Panc1 (cell line): ENCODE results near the gene TMEM132C. TPM values are rescaled to one million over a fixed set of nuclear protein-coding genes. Genes with fewer than 3 reads are reported as not detected.

ENCODE experiments used
- ATAC-seq: fragments of 200-7000 bp; cut with Tn5 transposase; 2 replicates; pipeline ENCODE4 v1.9.1; 2020; ENCODE audit warnings: mild to moderate bottlenecking, moderate library complexity
- BruUV-seq: library from RNA; stranded (reverse); fragments of 400-500 nt; replicated peaks from 2 replicates; lab custom pipeline; 2021; lab: Mats Ljungman, UMichigan
- CTCF ChIA-PET: fragments of 300-600 bp; sonication (Branson Sonifier 250); formaldehyde crosslinking; loops from one replicate; lab custom pipeline; 2022; ENCODE audit warnings: antibody characterized with exemption; lab: Charles Lee
- POLR2A ChIA-PET: fragments of 300-600 bp; sonication (Branson Sonifier 250); formaldehyde crosslinking; loops from one replicate; lab custom pipeline; 2022; ENCODE audit warnings: antibody characterized with exemption; lab: Charles Lee
- DNase-seq: peaks from one replicate; pipeline ENCODE4 v3.0.0-alpha.2; 2010; ENCODE audit warnings: low read depth, low spot score
- H3K27ac ChIP-seq: 2 replicates; pipeline ENCODE4 v1.5.1; 2011; ENCODE audit warnings: mild to moderate bottlenecking, low read length, inconsistent platforms
- H3K27me3 ChIP-seq: fragments of 200-500 bp; sonication (Bioruptor generic); 2 replicates; pipeline ENCODE4 v1.6.0; 2014; ENCODE audit warnings: low read length, inconsistent platforms; ENCODE audit not compliant: control insufficient read depth, insufficient read depth
- H3K36me3 ChIP-seq: fragments of 200-500 bp; sonication (Bioruptor generic); 2 replicates; pipeline ENCODE4 v1.5.1; 2014; ENCODE audit warnings: inconsistent platforms, mild to moderate bottlenecking, low read length, moderate library complexity; ENCODE audit not compliant: control insufficient read depth, insufficient read depth
- H3K4me1 ChIP-seq: 2 replicates; pipeline ENCODE4 v1.5.1; 2011; ENCODE audit warnings: inconsistent platforms, mild to moderate bottlenecking, low read length, moderate library complexity; ENCODE audit not compliant: control insufficient read depth, insufficient read depth
- H3K4me3 ChIP-seq, 2 experiments: 2 replicates each; pipeline ENCODE4 v1.5.1; 2011 to 2012; ENCODE audit warnings: low read depth in 2 of 2, low read length in 2 of 2, mild to moderate bottlenecking in 2 of 2, inconsistent platforms in 1 of 2, moderate library complexity in 1 of 2
- H3K9me3 ChIP-seq: fragments of 200-500 bp; sonication (Bioruptor generic); 2 replicates; pipeline ENCODE4 v1.5.1; 2014; ENCODE audit warnings: low read depth, mild to moderate bottlenecking, inconsistent platforms, low read length, moderate library complexity; ENCODE audit not compliant: control insufficient read depth, insufficient read depth
- POLR2AphosphoS5 ChIP-seq: IDR thresholded peaks from 2 replicates; pipeline ENCODE4 v1.6.1; 2012; ENCODE audit warnings: mild to moderate bottlenecking, low read depth, low read length, moderate library complexity
- SIN3A ChIP-seq: IDR thresholded peaks from 2 replicates; pipeline ENCODE4 v1.6.1; 2012; ENCODE audit warnings: low read depth, mild to moderate bottlenecking, low read length, moderate library complexity, borderline replicate concordance; ENCODE audit not compliant: insufficient read depth
- TCF7L2 ChIP-seq: IDR thresholded peaks from 2 replicates; pipeline ENCODE4 v1.6.1; 2011; ENCODE audit warnings: mild to moderate bottlenecking, low read depth, low read length, inconsistent platforms
- in situ Hi-C: cut with HindIII; loops from 2 replicates; pipeline ENCODE4 v1.10.0; 2016; ENCODE audit warnings: low sequenced_read_pairs, low pct_unique_long_range_greater_than_20kb
- intact Hi-C: fragments of 100-400 bp; cut with micrococcal nuclease; formaldehyde crosslinking; loops from one replicate; pipeline ENCODE4 v1.10.0; 2022; ENCODE audit not compliant: unreplicated experiment
- total RNA-seq: library from RNA; stranded (reverse); gene quantifications from one replicate; pipeline ENCODE4 v1.2.1, GENCODE V29; 2021; ENCODE audit not compliant: unreplicated experiment
- TF ChIP-seq, protein P1 (sequence below): fragments of 450-650 bp; IDR thresholded peaks from 2 replicates; pipeline ENCODE4 v1.5.1; 2017; ENCODE audit warnings: mild to moderate bottlenecking
- TF ChIP-seq, protein P2 (sequence below), 2 experiments: IDR thresholded peaks; 2 replicates each; pipeline ENCODE4 v1.6.1; 2011 to 2012; ENCODE audit warnings: low read depth in 2 of 2, control low read depth in 1 of 2, low read length in 1 of 2, mild to moderate bottlenecking in 1 of 2, moderate library complexity in 1 of 2; ENCODE audit not compliant: insufficient read depth in 1 of 2

The TMEM132C gene
- total RNA-seq, 1 experiment from 2014 or later = not detected

DNA sequence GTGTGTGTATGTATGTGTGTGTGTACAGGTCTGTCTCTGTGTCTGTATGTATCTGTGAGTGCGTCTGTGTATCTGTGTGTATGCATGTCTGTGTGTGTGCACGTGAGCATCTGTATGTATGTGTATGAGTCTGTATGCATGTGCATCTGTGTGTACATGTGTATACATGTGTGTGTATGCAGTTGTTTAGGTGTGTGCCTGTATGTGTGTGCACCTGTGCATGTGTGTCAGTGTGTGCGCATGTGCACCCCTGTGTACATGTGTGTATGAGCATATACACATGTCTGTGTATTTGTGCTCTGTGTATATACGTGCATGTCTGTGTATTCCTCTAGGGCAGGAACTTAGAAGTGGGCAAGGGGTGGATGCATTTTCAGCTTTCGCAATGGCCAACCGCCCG is 116.0 kb downstream of the TMEM132C start:
- TF ChIP-seq TCF7L2 (no peak), POLR2AphosphoS5 (no peak), SIN3A (no peak)
- TF ChIP-seq, protein P1, sequence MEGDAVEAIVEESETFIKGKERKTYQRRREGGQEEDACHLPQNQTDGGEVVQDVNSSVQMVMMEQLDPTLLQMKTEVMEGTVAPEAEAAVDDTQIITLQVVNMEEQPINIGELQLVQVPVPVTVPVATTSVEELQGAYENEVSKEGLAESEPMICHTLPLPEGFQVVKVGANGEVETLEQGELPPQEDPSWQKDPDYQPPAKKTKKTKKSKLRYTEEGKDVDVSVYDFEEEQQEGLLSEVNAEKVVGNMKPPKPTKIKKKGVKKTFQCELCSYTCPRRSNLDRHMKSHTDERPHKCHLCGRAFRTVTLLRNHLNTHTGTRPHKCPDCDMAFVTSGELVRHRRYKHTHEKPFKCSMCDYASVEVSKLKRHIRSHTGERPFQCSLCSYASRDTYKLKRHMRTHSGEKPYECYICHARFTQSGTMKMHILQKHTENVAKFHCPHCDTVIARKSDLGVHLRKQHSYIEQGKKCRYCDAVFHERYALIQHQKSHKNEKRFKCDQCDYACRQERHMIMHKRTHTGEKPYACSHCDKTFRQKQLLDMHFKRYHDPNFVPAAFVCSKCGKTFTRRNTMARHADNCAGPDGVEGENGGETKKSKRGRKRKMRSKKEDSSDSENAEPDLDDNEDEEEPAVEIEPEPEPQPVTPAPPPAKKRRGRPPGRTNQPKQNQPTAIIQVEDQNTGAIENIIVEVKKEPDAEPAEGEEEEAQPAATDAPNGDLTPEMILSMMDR = no peak
- TF ChIP-seq, protein P2, sequence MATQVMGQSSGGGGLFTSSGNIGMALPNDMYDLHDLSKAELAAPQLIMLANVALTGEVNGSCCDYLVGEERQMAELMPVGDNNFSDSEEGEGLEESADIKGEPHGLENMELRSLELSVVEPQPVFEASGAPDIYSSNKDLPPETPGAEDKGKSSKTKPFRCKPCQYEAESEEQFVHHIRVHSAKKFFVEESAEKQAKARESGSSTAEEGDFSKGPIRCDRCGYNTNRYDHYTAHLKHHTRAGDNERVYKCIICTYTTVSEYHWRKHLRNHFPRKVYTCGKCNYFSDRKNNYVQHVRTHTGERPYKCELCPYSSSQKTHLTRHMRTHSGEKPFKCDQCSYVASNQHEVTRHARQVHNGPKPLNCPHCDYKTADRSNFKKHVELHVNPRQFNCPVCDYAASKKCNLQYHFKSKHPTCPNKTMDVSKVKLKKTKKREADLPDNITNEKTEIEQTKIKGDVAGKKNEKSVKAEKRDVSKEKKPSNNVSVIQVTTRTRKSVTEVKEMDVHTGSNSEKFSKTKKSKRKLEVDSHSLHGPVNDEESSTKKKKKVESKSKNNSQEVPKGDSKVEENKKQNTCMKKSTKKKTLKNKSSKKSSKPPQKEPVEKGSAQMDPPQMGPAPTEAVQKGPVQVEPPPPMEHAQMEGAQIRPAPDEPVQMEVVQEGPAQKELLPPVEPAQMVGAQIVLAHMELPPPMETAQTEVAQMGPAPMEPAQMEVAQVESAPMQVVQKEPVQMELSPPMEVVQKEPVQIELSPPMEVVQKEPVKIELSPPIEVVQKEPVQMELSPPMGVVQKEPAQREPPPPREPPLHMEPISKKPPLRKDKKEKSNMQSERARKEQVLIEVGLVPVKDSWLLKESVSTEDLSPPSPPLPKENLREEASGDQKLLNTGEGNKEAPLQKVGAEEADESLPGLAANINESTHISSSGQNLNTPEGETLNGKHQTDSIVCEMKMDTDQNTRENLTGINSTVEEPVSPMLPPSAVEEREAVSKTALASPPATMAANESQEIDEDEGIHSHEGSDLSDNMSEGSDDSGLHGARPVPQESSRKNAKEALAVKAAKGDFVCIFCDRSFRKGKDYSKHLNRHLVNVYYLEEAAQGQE (IDR thresholded peaks at IDR 0.05; ENCODE audit: insufficient read depth in 1 of 2, low read depth in 2 of 2, low read length in 1 of 2) = no peak
- POLR2A ChIA-PET = no interaction called here
- ATAC-seq (no peak), DNase-seq (no peak)
- CTCF ChIA-PET = no interaction called here
- H3K4me1 ChIP-seq = no peaks in the 10 kb centered on the region
- H3K27me3 ChIP-seq = peaks cover 3% of the 10 kb centered on the region; the same call in 1 of the 2 replicates
- BruUV-seq = no TSS peak
- no peaks in the 10 kb centered on the region for H3K36me3 ChIP-seq
- H3K4me3 ChIP-seq = no peak overlapping the region
- intact Hi-C loops = no loop called here
- no peaks in the 10 kb centered on the region for H3K9me3 ChIP-seq
- no peak overlapping the region for H3K27ac ChIP-seq
- in situ Hi-C loops = no loop called here

DNA sequence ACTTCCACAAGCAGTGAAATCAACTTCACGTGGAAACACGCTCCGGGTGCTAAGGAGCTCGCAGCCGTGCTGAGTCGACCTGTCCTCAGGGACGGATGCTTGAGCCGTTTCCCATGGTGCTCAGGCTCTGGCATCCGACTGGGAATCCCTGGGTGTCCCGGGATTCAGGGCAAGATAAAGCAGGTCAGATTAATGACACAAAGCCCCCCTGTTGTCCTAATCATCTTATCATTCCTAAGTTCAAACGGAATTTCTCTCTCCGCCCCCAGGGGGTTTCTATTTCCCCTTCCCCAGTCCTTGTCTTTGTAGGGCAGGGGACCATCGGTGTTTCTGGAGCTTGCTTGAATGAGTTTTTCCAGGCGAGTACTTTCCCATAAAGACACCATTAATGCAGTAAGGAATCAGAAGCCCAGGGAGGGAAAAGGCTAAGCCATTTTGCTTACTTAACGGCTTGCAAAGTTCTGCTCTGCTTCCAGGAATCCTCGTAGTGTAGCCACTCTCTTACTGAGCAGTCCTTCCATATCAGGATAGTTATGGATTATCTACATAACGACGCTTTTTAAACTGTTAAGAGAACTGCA is 116.5 kb downstream of the TMEM132C start:
- peaks cover 3% of the 10 kb centered on the region; the same call in 1 of the 2 replicates for H3K27me3 ChIP-seq
- CTCF ChIA-PET = no interaction called here
- POLR2A ChIA-PET = no interaction called here
- ATAC-seq = no peak
- no peaks in the 10 kb centered on the region for H3K36me3 ChIP-seq
- H3K27ac ChIP-seq = no peak overlapping the region
- TF ChIP-seq SIN3A (no peak), TCF7L2 (no peak), POLR2AphosphoS5 (no peak)
- TF ChIP-seq, protein P2 (IDR thresholded peaks at IDR 0.05; ENCODE audit: insufficient read depth in 1 of 2, low read depth in 2 of 2, low read length in 1 of 2) = no peak
- TF ChIP-seq, protein P1 = no peak
- BruUV-seq = no TSS peak
- H3K4me3 ChIP-seq = no peak overlapping the region
- H3K9me3 ChIP-seq = no peaks in the 10 kb centered on the region
- in situ Hi-C loops (no loop called here), intact Hi-C loops (no loop called here)
- no peak for DNase-seq
- no peaks in the 10 kb centered on the region for H3K4me1 ChIP-seq
